HUDEP-2 (cell line): ENCODE measurements around the gene ZNRF3.

Source experiments
- DNase-seq, 76 experiments: peaks; one replicate each; lab custom pipeline; 2025; ENCODE audit not compliant: unreplicated experiment in 76 of 76; lab: John Stamatoyannopoulos, UW

The ZNRF3 gene

GRCh38 chr22:28978863-28979796 is 95.8 kb downstream of the ZNRF3 start:
- DNase-seq, result no peak

- no peak for DNase-seq
These were observed 97.0 kb downstream of the ZNRF3 start for GRCh38 chr22:28980326-28980725.

- DNase-seq, result no peak
These were observed 98.6 kb downstream of the ZNRF3 start for GRCh38 chr22:28981818-28982499.

GRCh38 chr22:28983190-28983589 is 99.8 kb downstream of the ZNRF3 start:
- DNase-seq, result no peak

GRCh38 chr22:28983788-28984441 is 100.5 kb downstream of the ZNRF3 start:
- no peak for DNase-seq

- no peak for DNase-seq
These were observed 101.2 kb downstream of the ZNRF3 start for GRCh38 chr22:28984482-28985158.

- DNase-seq, result no peak
These were observed 102.4 kb downstream of the ZNRF3 start for GRCh38 chr22:28985581-28986290.

- DNase-seq, result no peak
These were observed 103.0 kb downstream of the ZNRF3 start for GRCh38 chr22:28986366-28986765.

GRCh38 chr22:28988457-28988856 is 105.1 kb downstream of the ZNRF3 start:
- DNase-seq, result no peak

GRCh38 chr22:28989035-28989464 is 105.7 kb downstream of the ZNRF3 start:
- DNase-seq, result no peak

- no peak for DNase-seq
These were observed 106.1 kb downstream of the ZNRF3 start for GRCh38 chr22:28989484-28989883.

- no peak for DNase-seq
These were observed 106.5 kb downstream of the ZNRF3 start for GRCh38 chr22:28989912-28990311.

- no peak for DNase-seq
These were observed 109.4 kb downstream of the ZNRF3 start for GRCh38 chr22:28992565-28993356.

GRCh38 chr22:28994522-28994921 is 111.2 kb downstream of the ZNRF3 start:
- DNase-seq, result no peak

GRCh38 chr22:28995551-28995950 is 112.2 kb downstream of the ZNRF3 start:
- DNase-seq, result no peak

GRCh38 chr22:28997342-28997741 is 114.0 kb downstream of the ZNRF3 start:
- no peak for DNase-seq

GRCh38 chr22:28998681-28999080 is 115.3 kb downstream of the ZNRF3 start:
- no peak for DNase-seq

- no peak for DNase-seq
These were observed 116.1 kb downstream of the ZNRF3 start for GRCh38 chr22:28999510-28999909.

GRCh38 chr22:28999919-29000556 is 116.7 kb downstream of the ZNRF3 start:
- DNase-seq, result no peak
